Iris pigment epithelial cell (primary cell): ENCODE results near the gene TM4SF18.

Experiments used
- DNase-seq: peaks from one replicate; pipeline ENCODE4 v3.0.0-alpha.2; 2011; ENCODE audit warnings: low read depth

The TM4SF18 gene

DNA sequence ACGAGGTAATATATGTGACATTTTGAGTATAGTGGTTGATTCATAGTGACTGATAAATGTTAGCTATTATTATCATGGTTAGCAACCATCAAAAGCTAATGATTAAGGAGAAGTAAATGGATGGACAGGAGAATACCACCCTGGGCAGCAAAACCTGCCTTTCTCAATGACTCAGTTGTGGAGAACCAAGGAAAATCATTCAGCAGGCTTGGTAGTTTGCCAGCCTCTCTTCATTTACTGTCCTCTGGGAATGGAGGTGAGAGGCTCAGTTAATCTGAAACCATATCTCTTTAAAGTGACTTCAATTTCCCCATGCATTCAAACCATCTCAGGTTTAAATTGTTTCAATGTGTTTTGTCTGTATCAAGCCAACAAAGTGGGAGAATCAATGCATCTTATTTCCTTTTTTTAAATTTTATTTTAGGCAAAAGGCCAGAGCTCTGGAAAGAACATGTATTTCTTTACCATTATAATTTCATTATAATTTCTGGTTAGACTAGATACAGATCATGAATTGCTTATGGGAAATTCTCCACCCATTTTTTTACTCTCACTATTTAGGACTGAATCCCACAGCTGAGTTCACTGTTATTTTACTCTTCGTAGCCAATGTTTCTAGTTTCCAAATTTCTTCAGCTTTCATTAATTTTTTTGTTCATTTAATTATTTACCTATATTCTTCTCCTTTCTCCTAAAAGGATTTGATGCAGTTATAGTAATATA is 2.7 kb downstream of the TM4SF18 start:
- DNase-seq = peak; percentile 23

GRCh38 chr3:149327156-149327555 is 6.3 kb downstream of the TM4SF18 start:
- DNase-seq = no peak

- no peak for DNase-seq
Measured at GRCh38 chr3:149325581-149325980, 7.9 kb downstream of the TM4SF18 start.

GRCh38 chr3:149324332-149324731 is 9.1 kb downstream of the TM4SF18 start:
- DNase-seq = no peak

DNA sequence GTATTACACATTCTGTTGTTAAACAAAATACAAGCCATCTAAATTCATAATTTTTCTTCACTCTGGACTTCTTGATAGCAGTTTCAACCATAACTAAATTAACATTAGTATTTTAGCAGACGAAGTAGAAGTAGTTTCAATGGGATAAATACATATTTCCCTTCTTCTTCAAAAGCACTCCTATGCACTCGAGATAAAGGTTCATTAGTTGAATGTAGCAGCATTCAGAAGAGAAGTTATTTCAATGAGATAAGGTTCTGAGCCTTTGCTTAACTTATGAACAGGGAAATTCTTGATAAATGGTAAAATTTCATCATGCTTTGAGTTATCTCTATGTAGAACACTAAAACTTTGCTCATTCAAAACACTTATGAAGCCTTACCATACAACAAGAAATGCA is 11.8 kb downstream of the TM4SF18 start:
- no peak for DNase-seq

GRCh38 chr3:149321136-149321535 is 12.3 kb downstream of the TM4SF18 start:
- DNase-seq = no peak

DNA sequence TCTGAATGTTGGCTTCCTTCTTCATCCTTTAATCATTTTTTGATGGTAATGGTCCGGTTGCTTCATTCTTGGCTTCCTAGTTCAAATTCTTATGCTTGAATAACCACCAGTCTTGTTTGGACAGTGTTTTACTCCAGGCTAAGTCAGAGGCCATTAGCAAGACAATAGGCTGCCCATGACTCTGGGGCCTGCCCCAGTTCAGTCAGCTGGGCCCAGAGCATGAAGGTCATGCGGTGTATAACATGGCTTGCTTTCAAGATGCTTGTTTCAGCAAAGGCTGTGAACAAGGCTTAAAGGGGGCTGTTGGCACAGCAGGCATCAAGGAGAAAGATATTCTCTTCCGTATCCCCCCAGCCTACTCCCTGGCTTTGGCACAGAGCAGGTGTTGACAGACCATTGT is 13.7 kb downstream of the TM4SF18 start:
- DNase-seq = no peak

- no peak for DNase-seq
Measured at GRCh38 chr3:149317072-149317471, 16.4 kb downstream of the TM4SF18 start.

- no peak for DNase-seq
Measured at GRCh38 chr3:149316437-149316836, 17.0 kb downstream of the TM4SF18 start.

DNA sequence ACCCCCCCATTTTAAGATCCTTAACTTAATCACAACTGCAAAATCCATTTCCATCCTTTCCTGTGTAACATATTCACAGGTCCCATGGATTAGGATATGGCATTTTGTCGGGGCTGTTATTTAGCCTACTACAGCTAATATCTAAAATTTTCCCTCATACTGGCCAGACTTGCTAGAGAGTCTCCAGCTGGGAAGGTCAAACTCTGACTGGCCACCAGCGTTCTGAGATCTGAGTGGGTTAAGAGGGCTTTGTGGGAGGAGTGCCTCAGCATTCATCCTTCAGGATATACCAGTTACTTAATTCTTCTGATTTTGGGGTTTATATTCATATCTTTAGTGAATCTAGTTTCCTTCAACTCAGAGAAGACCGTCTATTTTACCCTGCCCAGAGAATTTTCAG is 17.7 kb downstream of the TM4SF18 start:
- DNase-seq = no peak

- DNase-seq = peak; percentile 85
Measured at GRCh38 chr3:149314807-149315578, 18.4 kb downstream of the TM4SF18 start.

GRCh38 chr3:149313542-149313941 is 19.9 kb downstream of the TM4SF18 start:
- DNase-seq = no peak

DNA sequence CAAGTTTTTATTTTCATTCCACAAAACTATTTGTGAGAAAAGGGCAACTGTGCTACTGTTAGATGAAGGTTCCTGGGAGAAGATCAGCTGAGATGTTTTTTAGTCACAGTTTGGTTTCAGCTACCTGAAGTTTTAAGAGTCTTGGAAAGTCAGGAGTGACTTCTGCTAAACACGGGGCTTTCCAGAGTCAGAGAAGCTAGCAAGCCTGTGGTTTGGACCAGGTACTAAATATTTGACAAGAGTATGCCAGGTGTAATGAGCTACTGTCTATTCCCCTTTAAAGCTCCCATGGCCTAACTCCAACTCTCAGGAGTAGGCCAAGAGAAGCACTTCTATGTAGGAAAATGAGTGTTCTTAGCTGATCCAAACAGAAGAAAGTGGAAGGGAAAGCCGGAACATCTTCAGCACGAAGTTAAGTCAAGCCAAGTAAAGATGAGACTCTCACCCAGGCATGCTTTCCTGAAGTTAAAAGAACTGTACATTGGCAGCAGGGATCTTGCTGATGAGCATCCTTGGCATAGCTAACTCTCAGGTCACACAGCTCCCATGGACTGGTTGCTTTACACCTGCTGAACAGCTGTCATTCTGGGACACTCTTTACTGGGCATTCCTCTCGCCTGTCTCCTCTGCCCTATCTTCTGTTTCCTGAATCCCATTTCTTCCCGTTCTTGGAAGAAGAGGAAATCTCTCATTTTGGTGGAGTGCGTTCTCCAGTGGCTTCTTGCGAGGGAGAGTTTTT is 22.5 kb downstream of the TM4SF18 start:
- DNase-seq = no peak

DNA sequence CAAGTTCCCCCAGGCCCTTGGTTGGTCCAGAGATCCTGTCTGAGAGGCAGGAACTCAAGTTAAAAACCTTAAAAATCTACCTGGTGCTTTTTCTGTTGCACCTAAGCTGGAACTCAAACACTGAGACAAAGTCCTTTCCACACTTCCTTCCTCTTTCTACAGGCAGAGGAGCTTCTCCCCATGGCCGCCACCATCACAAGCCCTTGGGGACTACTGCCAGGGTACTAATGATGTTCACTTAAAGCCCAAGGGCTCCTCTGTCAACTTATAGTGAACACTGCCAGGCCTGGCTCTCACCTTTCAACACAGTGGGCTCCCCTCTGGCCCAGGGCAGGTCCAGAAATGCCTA is 26.0 kb downstream of the TM4SF18 start:
- no peak for DNase-seq

DNA sequence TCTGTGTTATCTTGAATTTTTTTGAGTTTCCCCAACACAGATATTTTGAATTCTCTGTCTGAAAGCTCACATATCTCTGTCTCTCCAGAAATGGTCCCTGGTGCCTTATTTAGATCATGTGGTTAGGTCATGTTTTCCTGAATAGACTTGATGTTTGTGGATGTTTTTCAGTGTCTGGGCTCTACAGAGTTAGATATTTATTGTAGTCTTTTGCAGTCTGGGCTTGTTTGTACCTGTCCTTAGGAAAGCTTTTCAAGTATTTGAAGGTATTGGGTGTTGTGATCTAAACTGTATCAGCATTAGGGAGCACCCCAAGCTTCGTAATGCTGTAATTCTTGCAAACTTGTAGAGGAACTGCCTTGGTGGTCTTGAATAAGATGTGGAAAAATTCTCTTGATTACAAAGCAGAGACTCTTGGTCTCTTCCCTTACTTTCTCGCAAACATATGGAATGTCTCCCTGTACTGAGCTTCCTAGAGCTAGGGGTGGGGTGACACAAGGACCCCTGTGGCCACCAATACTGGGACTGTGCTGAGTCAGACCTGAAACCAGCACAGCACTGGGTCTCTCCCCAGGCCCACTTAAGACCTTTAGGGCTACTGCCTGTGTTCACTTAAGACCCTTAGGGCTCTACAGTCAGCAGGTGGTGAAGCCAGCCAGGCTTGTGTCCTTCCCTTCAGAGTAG is 26.5 kb downstream of the TM4SF18 start:
- DNase-seq = no peak

- DNase-seq = no peak
Measured at GRCh38 chr3:149305376-149305775, 28.1 kb downstream of the TM4SF18 start.

GRCh38 chr3:149299938-149300801 is 33.3 kb downstream of the TM4SF18 start:
- peak; percentile 98 for DNase-seq

GRCh38 chr3:149296972-149297371 is 36.5 kb downstream of the TM4SF18 start:
- peak; percentile 31 for DNase-seq

DNA sequence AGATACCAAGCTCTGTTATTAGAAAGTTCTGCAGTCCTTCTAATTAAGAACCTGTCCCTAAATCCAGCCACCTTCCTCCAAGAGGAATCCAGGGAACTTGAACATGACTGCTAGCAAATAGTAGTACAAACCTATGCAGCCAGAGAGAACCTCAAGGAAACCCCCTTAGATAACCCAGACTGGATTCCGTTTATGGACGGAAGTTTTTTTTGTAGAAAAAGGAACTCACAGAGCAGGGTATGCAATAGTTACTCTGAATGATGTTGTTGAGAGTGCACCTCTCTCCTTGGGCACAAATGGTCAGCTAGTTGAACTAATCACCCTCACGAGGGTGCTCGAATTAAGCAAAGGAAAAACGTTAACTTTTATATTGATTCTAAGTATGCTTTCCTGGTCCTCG is 40.8 kb downstream of the TM4SF18 start:
- no peak for DNase-seq

DNA sequence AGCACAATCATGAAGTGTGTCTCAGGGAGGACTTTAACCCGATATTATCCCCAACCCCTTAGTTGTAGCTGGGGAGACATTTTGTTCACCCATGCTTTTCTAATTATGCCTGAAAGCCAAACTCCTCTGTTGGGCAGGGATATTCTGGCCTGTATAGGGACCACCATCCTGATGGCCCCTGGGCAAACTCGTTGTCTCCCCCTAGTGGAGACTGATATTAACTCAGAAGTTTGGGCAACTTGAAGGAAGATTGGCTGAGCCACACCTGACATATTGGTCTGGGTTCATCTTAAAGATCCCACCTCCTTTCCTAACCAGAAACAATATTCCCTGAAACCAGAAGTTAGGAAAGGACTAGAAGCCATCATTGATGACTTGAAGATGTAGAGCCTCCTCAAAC is 42.3 kb downstream of the TM4SF18 start:
- no peak for DNase-seq

DNA sequence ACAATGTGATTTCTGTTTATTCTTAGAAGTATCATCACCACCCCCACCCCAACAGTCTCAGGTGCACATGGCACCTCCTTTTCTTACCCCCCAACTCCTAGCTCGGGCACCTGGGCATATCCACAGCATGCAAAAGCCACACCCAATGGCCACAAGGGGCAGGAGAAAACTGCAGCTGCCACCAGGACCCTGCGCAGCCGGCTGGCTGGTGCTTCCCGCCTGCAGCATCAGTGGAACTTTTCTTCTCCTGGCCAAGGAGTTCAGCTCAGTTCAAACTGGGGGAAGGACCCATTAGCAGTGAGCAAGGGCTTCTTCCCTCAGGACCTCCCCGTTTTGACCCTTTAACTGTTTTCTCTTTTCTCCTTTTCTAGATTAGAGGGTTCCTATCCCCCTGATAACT is 44.8 kb downstream of the TM4SF18 start:
- no peak for DNase-seq
